HepG2 (cell line): ENCODE measurements around the gene ACAP2. TPM values are rescaled to one million over a fixed set of nuclear protein-coding genes. Genes with fewer than 3 reads are reported as not detected.

Experiments
- ATAC-seq: fragments of 200-7000 bp; cut with Tn5 transposase; 3 replicates; pipeline ENCODE4 v1.9.1; 2020; ENCODE audit warnings: mild to moderate bottlenecking, moderate library complexity
- BruUV-seq: library from RNA; stranded (reverse); fragments of 400-500 nt; replicated peaks from 2 replicates; lab custom pipeline; 2021; lab: Mats Ljungman, UMichigan
- CTCF ChIA-PET: fragments of 300-600 bp; formaldehyde crosslinking; extraction: SDS; loops from one replicate; lab custom pipeline; 2021; ENCODE audit warnings: low total read pairs, inconsistent platforms, low intra/inter-chr PET ratio; lab: Yijun Ruan, JAX
- POLR2A ChIA-PET: fragments of 350-600 bp; sonication (Branson Sonifier 250); formaldehyde crosslinking; loops from one replicate; lab custom pipeline; 2020; ENCODE audit warnings: antibody characterized with exemption, inconsistent platforms; lab: Yijun Ruan, JAX
- DNase-seq: peaks from one replicate; pipeline ENCODE4 v3.0.0-alpha.2; 2015; ENCODE audit warnings: low spot score
- FAIRE-seq: peaks from 3 replicates; lab custom pipeline; 2011; peaks lifted over from hg19 to GRCh38; lab: Jason Lieb, UNC
- H2AFZ ChIP-seq: one replicate; pipeline ENCODE4 v1.6.1; 2011; ENCODE audit warnings: low read length, inconsistent platforms
- H3K27ac ChIP-seq: fragments of 300-600 bp; 3 replicates; pipeline ENCODE4 v1.8.0; 2011; ENCODE audit warnings: mixed run types, mild to moderate bottlenecking, mixed read lengths, low read length, inconsistent platforms; ENCODE audit not compliant: insufficient read depth; ENCODE audit errors: extremely low read length
- H3K27me3 ChIP-seq, 2 experiments: fragments of 200-600 bp in 1 of 2; 2 replicates in 1 of 2; 3 replicates in 1 of 2; pipeline versions ENCODE4 v1.6.0 to v1.8.0; 2011; ENCODE audit warnings: low read length in 2 of 2, mild to moderate bottlenecking in 2 of 2, moderate library complexity in 2 of 2, inconsistent platforms in 1 of 2; ENCODE audit not compliant: insufficient read depth in 2 of 2, control insufficient read depth in 1 of 2
- H3K36me3 ChIP-seq, 2 experiments: fragments of 200-600 bp in 1 of 2; replicated peaks in 1 of 2; 2 replicates in 1 of 2; 3 replicates in 1 of 2; pipeline versions ENCODE4 v1.5.1 to v1.8.0; 2011; ENCODE audit warnings: low read length in 2 of 2, inconsistent platforms in 1 of 2; ENCODE audit not compliant: insufficient read depth in 2 of 2, control insufficient read depth in 1 of 2
- H3K4me1 ChIP-seq: 2 replicates; pipeline ENCODE4 v1.5.1; 2012; ENCODE audit warnings: low read length, inconsistent platforms; ENCODE audit not compliant: insufficient read depth
- H3K4me2 ChIP-seq: 2 replicates; pipeline ENCODE4 v1.6.0; 2011; ENCODE audit warnings: low read depth, low read length, inconsistent platforms
- H3K4me3 ChIP-seq, 3 experiments: fragments of 200-600 bp in 1 of 3; sonication (generic), shearing (Covaris generic) in 1 of 3; replicated peaks in 1 of 3; 2 replicates each; pipeline ENCODE4 v1.5.1; 2011 to 2016; ENCODE audit warnings: low read length in 3 of 3, inconsistent platforms in 2 of 3, low read depth in 2 of 3, mild to moderate bottlenecking in 2 of 3, control low read depth in 1 of 3, mixed read lengths in 1 of 3; ENCODE audit not compliant: insufficient read depth in 1 of 3
- H3K79me2 ChIP-seq: one replicate; pipeline ENCODE4 v1.6.1; 2011; ENCODE audit warnings: low read length, inconsistent platforms; ENCODE audit not compliant: insufficient read depth
- H3K9ac ChIP-seq: 2 replicates; pipeline ENCODE4 v1.6.0; 2011; ENCODE audit warnings: mild to moderate bottlenecking, low read depth, low read length, inconsistent platforms; ENCODE audit not compliant: insufficient read depth
- H3K9me3 ChIP-seq: 2 replicates; pipeline ENCODE4 v1.5.1; 2012; ENCODE audit warnings: mild to moderate bottlenecking, low read length
- H4K20me1 ChIP-seq: 2 replicates; pipeline ENCODE4 v1.6.0; 2011; ENCODE audit warnings: inconsistent platforms, mild to moderate bottlenecking, low read length, moderate library complexity; ENCODE audit not compliant: insufficient read depth
- CBX5 ChIP-seq: sonication (generic); formaldehyde crosslinking; IDR thresholded peaks from 2 replicates; pipeline ENCODE4 v1.4.0; 2020; ENCODE audit warnings: missing genetic modification reagents, borderline replicate concordance
- HNRNPUL1 ChIP-seq: fragments of 200-400 bp; formaldehyde crosslinking; IDR thresholded peaks from 2 replicates; pipeline ENCODE4 v1.6.1; 2017; ENCODE audit warnings: low read depth, mild to moderate bottlenecking, low read length, moderate library complexity
- TAF15 ChIP-seq: fragments of 200-400 bp; formaldehyde crosslinking; IDR thresholded peaks from one replicate; pipeline ENCODE4 v1.6.1; 2018; ENCODE audit warnings: mild to moderate bottlenecking, low read depth, low read length; ENCODE audit not compliant: poor library complexity, severe bottlenecking
- ZFP82 ChIP-seq: sonication (generic); formaldehyde crosslinking; IDR thresholded peaks from 2 replicates; pipeline ENCODE4 v1.5.1; 2020; ENCODE audit warnings: mild to moderate bottlenecking, missing genetic modification reagents, borderline replicate concordance
- WGBS: methylation state at CpG from one replicate; pipeline ENCODE4 v1.1.6; 2017; ENCODE audit warnings: low lambda C conversion rate; 5-methylcytosine and 5-hydroxymethylcytosine counted together
- in situ Hi-C: cut with HindIII; loops from 2 replicates; pipeline ENCODE4 v1.10.0; 2017; ENCODE audit warnings: low pct_unique_long_range_greater_than_20kb; ENCODE audit not compliant: extremely low pct_ligation_motif_present
- intact Hi-C: fragments of 100-400 bp; cut with micrococcal nuclease; formaldehyde crosslinking; loops from one replicate; pipeline ENCODE4 v1.10.0; 2022; ENCODE audit not compliant: unreplicated experiment
- polyA plus RNA-seq, 8 experiments: library from polyadenylated mRNA; depleted of rRNA in 3 of 8; stranded (reverse) in 7 of 8; unstranded in 1 of 8; fragments of >200 nt; fragmentation: Illumina TruSeq in 4 of 8; extraction: Trizol in 4 of 8; gene quantifications; 2 replicates each; pipeline versions ENCODE4 v1.2.1 to v1.2.3, GENCODE V29; 2011 to 2016; ENCODE audit warnings: low read depth in 4 of 8, missing spikeins in 1 of 8, mixed read lengths in 1 of 8; ENCODE audit not compliant: insufficient read depth in 1 of 8
- total RNA-seq, 5 experiments: library from RNA; depleted of rRNA; stranded (reverse); fragments of >200 nt; fragmentation: Illumina TruSeq; extraction: Trizol; gene quantifications; 2 replicates each; pipeline ENCODE4 v1.2.3, GENCODE V29; 2016; ENCODE audit warnings: low read depth in 1 of 5
- TF ChIP-seq, protein P1 (sequence below), 2 experiments: IDR thresholded peaks; 2 replicates each; pipeline ENCODE4 v1.6.1; 2011 to 2012; ENCODE audit warnings: low read length in 2 of 2, borderline replicate concordance in 1 of 2, low read depth in 1 of 2, mild to moderate bottlenecking in 1 of 2, moderate library complexity in 1 of 2
- TF ChIP-seq, protein P2 (sequence below): sonication (generic); formaldehyde crosslinking; IDR thresholded peaks from 2 replicates; pipeline ENCODE4 v1.8.0; 2022; ENCODE audit warnings: mild to moderate bottlenecking, missing genetic modification reagents, borderline replicate concordance
- TF ChIP-seq, protein P3 (sequence below): sonication (generic); formaldehyde crosslinking; IDR thresholded peaks from 2 replicates; pipeline ENCODE4 v1.4.0; 2020; ENCODE audit warnings: missing genetic modification reagents

ACAP2 gene
- total and polyA plus RNA-seq, 2 of the 13 experiments (the other 11 are each of a cell fraction or from before 2014, with no cell fraction given) = 7.3 to 23.9 TPM

DNA sequence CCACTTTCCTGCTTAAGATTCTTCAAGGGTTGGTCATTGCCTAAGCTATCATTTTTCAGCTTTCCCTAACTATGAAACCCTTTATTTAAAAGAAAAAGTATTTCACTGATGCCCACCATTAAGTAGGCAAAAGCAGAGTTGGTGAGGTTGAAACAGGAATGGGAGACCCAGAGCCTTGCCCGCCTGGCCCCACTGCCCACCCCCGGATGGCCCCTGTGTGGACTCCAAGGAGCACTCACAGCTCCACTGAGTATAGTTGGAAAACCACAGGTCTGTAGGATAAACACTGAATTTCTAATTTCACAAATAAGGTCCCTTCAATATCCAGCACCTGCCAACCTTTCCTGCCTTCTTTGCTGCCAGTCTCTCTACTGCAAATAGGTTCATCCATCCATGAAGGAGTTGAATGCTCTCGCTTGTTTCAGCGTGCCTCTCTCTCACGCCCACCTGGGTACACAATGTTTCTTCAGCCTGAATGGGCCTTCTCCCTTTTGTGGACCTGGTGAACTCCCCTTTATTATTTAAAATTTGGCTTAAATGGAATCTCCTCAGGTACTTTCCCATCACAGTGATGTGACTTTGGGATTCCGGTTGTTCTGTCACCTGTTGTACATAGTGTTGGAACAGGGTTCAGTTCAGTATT, 8.7 kb upstream of the ACAP2 start:
- no TSS peak for BruUV-seq
- Histone ChIP-seq H2AFZ (no peak overlapping the region), H3K79me2 (no peaks in the 10 kb centered on the region), H3K9ac (no peak overlapping the region), H3K4me1 (peaks cover 24% of the 10 kb centered on the region), H4K20me1 (no peaks in the 10 kb centered on the region), H3K4me3 (no peak overlapping the region), H3K27ac (no peak overlapping the region), H3K4me2 (no peak overlapping the region), H3K27me3 (no peaks in the 10 kb centered on the region; a peak in 1 of 5 replicates), H3K36me3 (no peaks in the 10 kb centered on the region), H3K9me3 (no peaks in the 10 kb centered on the region)
- TF ChIP-seq CBX5 (CRISPR knock-in tag) (no peak), ZFP82 (CRISPR knock-in tag) (no peak), TAF15 (no peak), HNRNPUL1 (no peak)
- TF ChIP-seq, protein P1, sequence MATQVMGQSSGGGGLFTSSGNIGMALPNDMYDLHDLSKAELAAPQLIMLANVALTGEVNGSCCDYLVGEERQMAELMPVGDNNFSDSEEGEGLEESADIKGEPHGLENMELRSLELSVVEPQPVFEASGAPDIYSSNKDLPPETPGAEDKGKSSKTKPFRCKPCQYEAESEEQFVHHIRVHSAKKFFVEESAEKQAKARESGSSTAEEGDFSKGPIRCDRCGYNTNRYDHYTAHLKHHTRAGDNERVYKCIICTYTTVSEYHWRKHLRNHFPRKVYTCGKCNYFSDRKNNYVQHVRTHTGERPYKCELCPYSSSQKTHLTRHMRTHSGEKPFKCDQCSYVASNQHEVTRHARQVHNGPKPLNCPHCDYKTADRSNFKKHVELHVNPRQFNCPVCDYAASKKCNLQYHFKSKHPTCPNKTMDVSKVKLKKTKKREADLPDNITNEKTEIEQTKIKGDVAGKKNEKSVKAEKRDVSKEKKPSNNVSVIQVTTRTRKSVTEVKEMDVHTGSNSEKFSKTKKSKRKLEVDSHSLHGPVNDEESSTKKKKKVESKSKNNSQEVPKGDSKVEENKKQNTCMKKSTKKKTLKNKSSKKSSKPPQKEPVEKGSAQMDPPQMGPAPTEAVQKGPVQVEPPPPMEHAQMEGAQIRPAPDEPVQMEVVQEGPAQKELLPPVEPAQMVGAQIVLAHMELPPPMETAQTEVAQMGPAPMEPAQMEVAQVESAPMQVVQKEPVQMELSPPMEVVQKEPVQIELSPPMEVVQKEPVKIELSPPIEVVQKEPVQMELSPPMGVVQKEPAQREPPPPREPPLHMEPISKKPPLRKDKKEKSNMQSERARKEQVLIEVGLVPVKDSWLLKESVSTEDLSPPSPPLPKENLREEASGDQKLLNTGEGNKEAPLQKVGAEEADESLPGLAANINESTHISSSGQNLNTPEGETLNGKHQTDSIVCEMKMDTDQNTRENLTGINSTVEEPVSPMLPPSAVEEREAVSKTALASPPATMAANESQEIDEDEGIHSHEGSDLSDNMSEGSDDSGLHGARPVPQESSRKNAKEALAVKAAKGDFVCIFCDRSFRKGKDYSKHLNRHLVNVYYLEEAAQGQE (IDR thresholded peaks at IDR 0.05; ENCODE audit: borderline replicate concordance in 1 of 2, low read depth in 1 of 2, low read length in 2 of 2) = no peak
- TF ChIP-seq, protein P2, sequence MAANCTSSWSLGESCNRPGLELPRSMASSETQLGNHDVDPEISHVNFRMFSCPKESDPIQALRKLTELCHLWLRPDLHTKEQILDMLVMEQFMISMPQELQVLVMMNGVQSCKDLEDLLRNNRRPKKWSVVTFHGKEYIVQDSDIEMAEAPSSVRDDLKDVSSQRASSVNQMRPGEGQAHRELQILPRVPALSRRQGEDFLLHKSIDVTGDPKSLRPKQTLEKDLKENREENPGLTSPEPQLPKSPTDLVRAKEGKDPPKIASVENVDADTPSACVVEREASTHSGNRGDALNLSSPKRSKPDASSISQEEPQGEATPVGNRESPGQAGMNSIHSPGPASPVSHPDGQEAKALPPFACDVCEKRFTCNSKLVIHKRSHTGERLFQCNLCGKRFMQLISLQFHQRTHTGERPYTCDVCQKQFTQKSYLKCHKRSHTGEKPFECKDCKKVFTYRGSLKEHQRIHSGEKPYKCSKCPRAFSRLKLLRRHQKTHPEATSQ = no peak
- TF ChIP-seq, protein P3, sequence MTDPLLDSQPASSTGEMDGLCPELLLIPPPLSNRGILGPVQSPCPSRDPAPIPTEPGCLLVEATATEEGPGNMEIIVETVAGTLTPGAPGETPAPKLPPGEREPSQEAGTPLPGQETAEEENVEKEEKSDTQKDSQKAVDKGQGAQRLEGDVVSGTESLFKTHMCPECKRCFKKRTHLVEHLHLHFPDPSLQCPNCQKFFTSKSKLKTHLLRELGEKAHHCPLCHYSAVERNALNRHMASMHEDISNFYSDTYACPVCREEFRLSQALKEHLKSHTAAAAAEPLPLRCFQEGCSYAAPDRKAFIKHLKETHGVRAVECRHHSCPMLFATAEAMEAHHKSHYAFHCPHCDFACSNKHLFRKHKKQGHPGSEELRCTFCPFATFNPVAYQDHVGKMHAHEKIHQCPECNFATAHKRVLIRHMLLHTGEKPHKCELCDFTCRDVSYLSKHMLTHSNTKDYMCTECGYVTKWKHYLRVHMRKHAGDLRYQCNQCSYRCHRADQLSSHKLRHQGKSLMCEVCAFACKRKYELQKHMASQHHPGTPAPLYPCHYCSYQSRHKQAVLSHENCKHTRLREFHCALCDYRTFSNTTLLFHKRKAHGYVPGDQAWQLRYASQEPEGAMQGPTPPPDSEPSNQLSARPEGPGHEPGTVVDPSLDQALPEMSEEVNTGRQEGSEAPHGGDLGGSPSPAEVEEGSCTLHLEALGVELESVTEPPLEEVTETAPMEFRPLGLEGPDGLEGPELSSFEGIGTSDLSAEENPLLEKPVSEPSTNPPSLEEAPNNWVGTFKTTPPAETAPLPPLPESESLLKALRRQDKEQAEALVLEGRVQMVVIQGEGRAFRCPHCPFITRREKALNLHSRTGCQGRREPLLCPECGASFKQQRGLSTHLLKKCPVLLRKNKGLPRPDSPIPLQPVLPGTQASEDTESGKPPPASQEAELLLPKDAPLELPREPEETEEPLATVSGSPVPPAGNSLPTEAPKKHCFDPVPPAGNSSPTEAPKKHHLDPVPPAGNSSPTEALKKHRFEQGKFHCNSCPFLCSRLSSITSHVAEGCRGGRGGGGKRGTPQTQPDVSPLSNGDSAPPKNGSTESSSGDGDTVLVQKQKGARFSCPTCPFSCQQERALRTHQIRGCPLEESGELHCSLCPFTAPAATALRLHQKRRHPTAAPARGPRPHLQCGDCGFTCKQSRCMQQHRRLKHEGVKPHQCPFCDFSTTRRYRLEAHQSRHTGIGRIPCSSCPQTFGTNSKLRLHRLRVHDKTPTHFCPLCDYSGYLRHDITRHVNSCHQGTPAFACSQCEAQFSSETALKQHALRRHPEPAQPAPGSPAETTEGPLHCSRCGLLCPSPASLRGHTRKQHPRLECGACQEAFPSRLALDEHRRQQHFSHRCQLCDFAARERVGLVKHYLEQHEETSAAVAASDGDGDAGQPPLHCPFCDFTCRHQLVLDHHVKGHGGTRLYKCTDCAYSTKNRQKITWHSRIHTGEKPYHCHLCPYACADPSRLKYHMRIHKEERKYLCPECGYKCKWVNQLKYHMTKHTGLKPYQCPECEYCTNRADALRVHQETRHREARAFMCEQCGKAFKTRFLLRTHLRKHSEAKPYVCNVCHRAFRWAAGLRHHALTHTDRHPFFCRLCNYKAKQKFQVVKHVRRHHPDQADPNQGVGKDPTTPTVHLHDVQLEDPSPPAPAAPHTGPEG (CRISPR knock-in tag) = no peak
- 35% methylated on average over 6 of the region's 6 CpGs for WGBS
- in situ Hi-C loops (no loop called here), intact Hi-C loops (no loop called here)
- FAIRE-seq = no peak
- no peak for DNase-seq
- ATAC-seq = no peak
- ChIA-PET POLR2A (interaction anchor here (1.2 kb wide), 1 partner anchor 9 kb away, joined by 3 read pairs; the partner anchor contains the start of gene ACAP2), CTCF (no interaction called here)
